ENCODE results near the gene DNAH9.

The DNAH9 gene

GRCh38 chr17:11999696-12000095 is 401.4 kb downstream of the DNAH9 start:
- Mint-ChIP-seq H3K27ac (no peak overlapping the region), H3K36me3 (ENCODE audit: low read depth) (peaks cover 1% of the 10 kb centered on the region), H3K4me1 (ENCODE audit: low read depth) (peaks cover 9% of the 10 kb centered on the region), H3K27me3 (ENCODE audit: low read depth) (peaks cover 10% of the 10 kb centered on the region), H3K9me3 (no peaks in the 10 kb centered on the region), H3K4me3 (no peak overlapping the region)
- no peak for DNase-seq (ENCODE audit: low spot score)

GRCh38 chr17:12007466-12007865 is 409.2 kb downstream of the DNAH9 start:
- Mint-ChIP-seq H3K27me3 (ENCODE audit: low read depth) (peaks cover 18% of the 10 kb centered on the region), H3K27ac (no peak overlapping the region), H3K9me3 (no peaks in the 10 kb centered on the region), H3K36me3 (ENCODE audit: low read depth) (no peaks in the 10 kb centered on the region), H3K4me3 (no peak overlapping the region), H3K4me1 (ENCODE audit: low read depth) (no peaks in the 10 kb centered on the region)
- no peak for DNase-seq (ENCODE audit: low spot score)
